DND-41 (cell line): Measurements from ENCODE around the gene MYADM.

Source experiments
- CTCF ChIP-seq: IDR thresholded peaks from 2 replicates; pipeline ENCODE4 v1.5.1; 2012; ENCODE audit warnings: borderline replicate concordance, low read length, moderate library complexity, mild to moderate bottlenecking; ENCODE audit not compliant: poor library complexity, severe bottlenecking; ENCODE audit errors: extremely low read depth
- EZH2 ChIP-seq: IDR thresholded peaks from 3 replicates; pipeline ENCODE4 v1.6.1; 2012; ENCODE audit warnings: borderline replicate concordance, low read depth, mild to moderate bottlenecking, moderate library complexity, low read length, inconsistent platforms; ENCODE audit not compliant: severe bottlenecking

- no peak for TF ChIP-seq EZH2
- no peak for TF ChIP-seq CTCF
Measured at GRCh38 chr19:53819861-53820260, 47.8 kb upstream of the MYADM start.
